H1 (cell line): ENCODE data around the gene RPRM. TPM values are rescaled to one million over a fixed set of nuclear protein-coding genes. Genes with fewer than 3 reads are reported as not detected.

Experiments
- CTCF ChIA-PET: fragments of 300-600 bp; sonication (Branson Sonifier 250); formaldehyde crosslinking; loops from one replicate; lab custom pipeline; 2021; ENCODE audit not compliant: partially characterized antibody; lab: Charles Lee
- POLR2A ChIA-PET: fragments of 300-600 bp; sonication (Branson Sonifier 250); formaldehyde crosslinking; loops from one replicate; lab custom pipeline; 2021; ENCODE audit warnings: inconsistent platforms; ENCODE audit not compliant: partially characterized antibody; lab: Charles Lee
- DNase-seq, 2 experiments: peaks; one replicate each; pipeline versions ENCODE4 v3.0.0 to v3.0.0-alpha.2; 2010 to 2022; ENCODE audit warnings: low spot score in 2 of 2, low read depth in 1 of 2, mixed read lengths in 1 of 2
- FAIRE-seq: peaks from 2 replicates; lab custom pipeline; 2011; peaks lifted over from hg19 to GRCh38; lab: Jason Lieb, UNC
- H2AFZ ChIP-seq: 2 replicates; pipeline ENCODE4 v1.8.1; 2012; ENCODE audit warnings: low read length, inconsistent platforms
- H2AK5ac ChIP-seq: 2 replicates; pipeline ENCODE4 v1.6.1; 2013; ENCODE audit warnings: low read depth, low read length
- H2BK120ac ChIP-seq: replicated peaks from 2 replicates; pipeline ENCODE3; 2013; ENCODE audit warnings: low read depth, low read length, inconsistent platforms
- H2BK12ac ChIP-seq: 2 replicates; pipeline ENCODE4 v1.6.1; 2013; ENCODE audit warnings: low read depth, low read length
- H2BK15ac ChIP-seq: 2 replicates; pipeline ENCODE4 v1.6.1; 2013; ENCODE audit warnings: low read length
- H2BK20ac ChIP-seq: 2 replicates; pipeline ENCODE4 v1.6.1; 2013; ENCODE audit warnings: low read length
- H2BK5ac ChIP-seq: 2 replicates; pipeline ENCODE4 v1.6.1; 2013; ENCODE audit warnings: low read depth, low read length
- H3K14ac ChIP-seq: 2 replicates; pipeline ENCODE4 v1.6.1; 2013; ENCODE audit warnings: inconsistent platforms; ENCODE audit not compliant: insufficient read length
- H3K18ac ChIP-seq: 2 replicates; pipeline ENCODE4 v1.6.1; 2013; ENCODE audit warnings: low read length; ENCODE audit errors: extremely low read depth
- H3K23ac ChIP-seq: 2 replicates; pipeline ENCODE4 v1.6.1; 2013; ENCODE audit warnings: inconsistent platforms; ENCODE audit not compliant: insufficient read length
- H3K23me2 ChIP-seq: 2 replicates; pipeline ENCODE4 v1.6.1; 2013; ENCODE audit warnings: low read depth, low read length
- H3K27ac ChIP-seq: 2 replicates; pipeline ENCODE4 v1.6.1; 2011; ENCODE audit warnings: low read depth, low read length, inconsistent platforms
- H3K27me3 ChIP-seq, 4 experiments: replicated peaks in 1 of 4; 1 replicate in 1 of 4; 2 replicates in 3 of 4; pipeline versions ENCODE4 v1.6.1 to v1.8.1; 2011 to 2013; ENCODE audit warnings: low read length in 3 of 4, mild to moderate bottlenecking in 3 of 4, inconsistent platforms in 2 of 4, mixed read lengths in 2 of 4, moderate library complexity in 1 of 4; ENCODE audit not compliant: control insufficient read depth in 3 of 4, insufficient read depth in 3 of 4; ENCODE audit errors: extremely low read depth in 1 of 4
- H3K36me3 ChIP-seq, 4 experiments: 2 replicates each; pipeline versions ENCODE4 v1.6.1 to v1.8.1; 2011 to 2013; ENCODE audit warnings: mild to moderate bottlenecking in 4 of 4, low read length in 3 of 4, moderate library complexity in 2 of 4, control low read depth in 1 of 4, inconsistent platforms in 1 of 4; ENCODE audit not compliant: insufficient read depth in 4 of 4, control insufficient read depth in 2 of 4
- H3K4ac ChIP-seq: replicated peaks from 2 replicates; pipeline ENCODE3; 2013; ENCODE audit warnings: low read length, low read depth, mixed read lengths, inconsistent platforms; ENCODE audit not compliant: insufficient read length
- H3K4me1 ChIP-seq, 4 experiments: replicated peaks in 1 of 4; 1 replicate in 1 of 4; 2 replicates in 3 of 4; pipeline versions ENCODE4 v1.6.1 to v1.8.1; 2011 to 2013; ENCODE audit warnings: low read length in 3 of 4, inconsistent platforms in 2 of 4, mixed read lengths in 1 of 4; ENCODE audit not compliant: insufficient read depth in 4 of 4, control insufficient read depth in 3 of 4
- H3K4me2 ChIP-seq, 2 experiments: 2 replicates each; pipeline versions ENCODE4 v1.6.1 to v1.8.1; 2011 to 2013; ENCODE audit warnings: low read depth in 2 of 2, low read length in 2 of 2, control low read depth in 1 of 2, inconsistent platforms in 1 of 2, mild to moderate bottlenecking in 1 of 2; ENCODE audit not compliant: insufficient read depth in 1 of 2
- H3K4me3 ChIP-seq, 4 experiments: fragments of 200-600, 300-600 bp in 1 of 4; sonication (generic), shearing (Covaris generic), sonication (Bioruptor Twin) in 1 of 4; 2 replicates each; pipeline versions ENCODE4 v1.5.1 to v1.8.1; 2011 to 2016; ENCODE audit warnings: low read length in 4 of 4, low read depth in 3 of 4, control low read depth in 2 of 4, inconsistent platforms in 2 of 4, mild to moderate bottlenecking in 2 of 4, mixed read lengths in 1 of 4, moderate library complexity in 1 of 4; ENCODE audit not compliant: insufficient read depth in 2 of 4; ENCODE audit errors: extremely low read depth in 1 of 4
- H3K56ac ChIP-seq: replicated peaks from 2 replicates; pipeline ENCODE3; 2013; ENCODE audit warnings: low read depth, mild to moderate bottlenecking, mixed read lengths, low read length, inconsistent platforms; ENCODE audit not compliant: insufficient read length
- H3K79me1 ChIP-seq: 2 replicates; pipeline ENCODE4 v1.6.1; 2013; ENCODE audit warnings: low read depth, low read length, control low read depth
- H3K79me2 ChIP-seq, 2 experiments: 2 replicates each; pipeline versions ENCODE4 v1.6.1 to v1.8.1; 2012 to 2013; ENCODE audit warnings: low read length in 2 of 2, mild to moderate bottlenecking in 2 of 2, inconsistent platforms in 1 of 2; ENCODE audit not compliant: insufficient read depth in 2 of 2, control insufficient read depth in 1 of 2
- H3K9ac ChIP-seq, 4 experiments: replicated peaks in 1 of 4; 1 replicate in 1 of 4; 2 replicates in 3 of 4; pipeline versions ENCODE4 v1.6.1 to v1.8.1; 2011 to 2013; ENCODE audit warnings: low read depth in 3 of 4, low read length in 3 of 4, control low read depth in 2 of 4, mild to moderate bottlenecking in 2 of 4, moderate library complexity in 2 of 4, inconsistent platforms in 1 of 4; ENCODE audit errors: extremely low read depth in 1 of 4
- H3K9me3 ChIP-seq, 2 experiments: 2 replicates each; pipeline versions ENCODE4 v1.6.1 to v1.8.1; 2012 to 2013; ENCODE audit warnings: mild to moderate bottlenecking in 2 of 2, moderate library complexity in 2 of 2, control low read depth in 1 of 2, inconsistent platforms in 1 of 2, low read depth in 1 of 2, low read length in 1 of 2, mixed read lengths in 1 of 2; ENCODE audit not compliant: insufficient read depth in 2 of 2
- H4K20me1 ChIP-seq, 2 experiments: replicated peaks in 1 of 2; 2 replicates each; pipeline versions ENCODE3 to v1.8.1; 2011 to 2013; ENCODE audit warnings: inconsistent platforms in 2 of 2, low read length in 2 of 2, mild to moderate bottlenecking in 1 of 2; ENCODE audit not compliant: insufficient read depth in 2 of 2, control insufficient read depth in 1 of 2
- H4K5ac ChIP-seq: 2 replicates; pipeline ENCODE4 v1.6.1; 2013; ENCODE audit warnings: low read length, low read depth, mixed read lengths, inconsistent platforms; ENCODE audit not compliant: insufficient read length
- H4K8ac ChIP-seq: 2 replicates; pipeline ENCODE4 v1.8.0; 2013; ENCODE audit warnings: mild to moderate bottlenecking, moderate library complexity, low read length, inconsistent platforms; ENCODE audit not compliant: insufficient read depth; ENCODE audit errors: extremely low read depth
- H4K91ac ChIP-seq: replicated peaks from 2 replicates; pipeline ENCODE3; 2013; ENCODE audit warnings: low read length, mixed read lengths, inconsistent platforms; ENCODE audit not compliant: insufficient read length
- BACH1 ChIP-seq: IDR thresholded peaks from 2 replicates; pipeline ENCODE4 v1.6.1; 2012; ENCODE audit warnings: low read length, improper control_type of control experiment
- EGR1 ChIP-seq: IDR thresholded peaks from 2 replicates; pipeline ENCODE4 v1.6.1; 2011; ENCODE audit warnings: low read depth, low read length, borderline replicate concordance
- EZH2 ChIP-seq: fragments of 200-600 bp; sonication (generic); IDR thresholded peaks from 2 replicates; pipeline ENCODE4 v1.7.1; 2012; ENCODE audit warnings: low read depth, mild to moderate bottlenecking, moderate library complexity, low read length, inconsistent platforms; ENCODE audit not compliant: severe bottlenecking
- KDM4A ChIP-seq: IDR thresholded peaks from one replicate; pipeline ENCODE4 v1.7.1; 2012; ENCODE audit warnings: low read depth, mild to moderate bottlenecking, moderate library complexity, low read length, inconsistent platforms; ENCODE audit not compliant: severe bottlenecking
- POLR2A ChIP-seq, 2 experiments: IDR thresholded peaks; 1 replicate in 1 of 2; 2 replicates in 1 of 2; pipeline ENCODE4 v1.6.1; 2011; ENCODE audit warnings: low read depth in 2 of 2, low read length in 2 of 2, mild to moderate bottlenecking in 2 of 2; ENCODE audit errors: control extremely low read depth in 1 of 2
- POLR2AphosphoS5 ChIP-seq: IDR thresholded peaks from 2 replicates; pipeline ENCODE4 v1.6.1; 2011; ENCODE audit warnings: low read depth, low read length
- RFX5 ChIP-seq: IDR thresholded peaks from 2 replicates; pipeline ENCODE4 v1.6.1; 2011; ENCODE audit warnings: low read depth, low read length, improper control_type of control experiment, borderline replicate concordance
- SP1 ChIP-seq: IDR thresholded peaks from 2 replicates; pipeline ENCODE4 v1.6.1; 2011; ENCODE audit warnings: low read depth, low read length
- TEAD4 ChIP-seq: IDR thresholded peaks from 2 replicates; pipeline ENCODE4 v1.6.1; 2012; ENCODE audit warnings: low read depth, low read length, inconsistent platforms, mixed read lengths
- WGBS, 2 experiments: shearing (Covaris generic) in 1 of 2; methylation state at CpG; one replicate each; pipeline versions ENCODE4 v1.1.6 to v1.1.7; 2013 to 2015; ENCODE audit warnings: low lambda C conversion rate in 2 of 2, mixed read lengths in 2 of 2, inconsistent platforms in 1 of 2, low coverage in 1 of 2, missing lambda C conversion rate in 1 of 2; ENCODE audit not compliant: insufficient replicate concordance in 2 of 2, insufficient coverage in 1 of 2, insufficient read length in 1 of 2; ENCODE audit errors: extremely low coverage in 1 of 2, missing lambda C conversion rate in 1 of 2; 5-methylcytosine and 5-hydroxymethylcytosine counted together
- long read RNA-seq, 2 experiments: library from RNA in 1 of 2; library from capped mRNA in 1 of 2; stranded (forward); transcript quantifications; one replicate each; pipeline ENCODE4 v2.0.0, GENCODE V29; 2021; ENCODE audit warnings: inconsistent platforms in 1 of 2
- polyA minus RNA-seq, 3 experiments: library from RNA; depleted of rRNA, polyadenylated mRNA; stranded (reverse); fragments of >200 nt; gene quantifications; 1 replicate in 2 of 3; 2 replicates in 1 of 3; pipeline ENCODE4 v1.2.3, GENCODE V29; 2011
- polyA plus RNA-seq, 7 experiments: library from polyadenylated mRNA; depleted of rRNA in 3 of 7; stranded (reverse) in 5 of 7; unstranded in 2 of 7; fragments of >200 nt in 5 of 7; fragments of 200-250 nt in 2 of 7; gene quantifications; 1 replicate in 5 of 7; 2 replicates in 1 of 7; 4 replicates in 1 of 7; pipeline versions ENCODE4 v1.2.1 to v1.2.3, GENCODE V29; 2011 to 2013; ENCODE audit warnings: missing spikeins in 2 of 7, mixed read lengths in 2 of 7
- total RNA-seq: library from RNA; stranded (reverse); fragmentation: NEBNext Ultra II Directional; extraction: Animal tissue kit (Norgen Biotek cat#: 25700); gene quantifications from 2 replicates; pipeline ENCODE4 v1.2.1, GENCODE V29; 2021

RPRM gene
- total RNA-seq (16.2 and 16.3 TPM in 2 replicates), polyA plus RNA-seq (2011; rRNA removed) (11.0 and 14.8 TPM in 2 replicates), polyA minus RNA-seq (2011; rRNA and poly(A)+ RNA removed) (2.3 and 3.0 TPM in 2 replicates)
- 12.8 TPM for polyA plus RNA-seq (2011; cell fraction: cytosol; rRNA removed)
- 8.6 TPM for polyA plus RNA-seq (2011; cell fraction: nucleus; rRNA removed)
- 14.1 to 19.4 TPM (median 16.1 TPM) in 4 replicates for polyA plus RNA-seq (2012, experiment 1 of 2)
- polyA plus RNA-seq (2012, experiment 2 of 2): 20.7 TPM
- 13.2 TPM for polyA plus RNA-seq (2013, experiment 1 of 2)
- polyA plus RNA-seq (2013, experiment 2 of 2): 14.2 TPM
- polyA minus RNA-seq (2011; cell fraction: cytosol; rRNA and poly(A)+ RNA removed): 4.8 TPM
- polyA minus RNA-seq (2011; cell fraction: nucleus; rRNA and poly(A)+ RNA removed): 4.1 TPM
- long read RNA-seq, experiment 1, transcript RPRM-201 (1 exons, 1,471 nt): major isoform, 15 of 15 reads
- long read RNA-seq, experiment 1, partial matches to known transcripts: 0 of 15 reads
- long read RNA-seq, experiment 1, other reads (novel, unspliced or antisense): 0 of 15 reads
- long read RNA-seq, experiment 2: 0 reads

DNA sequence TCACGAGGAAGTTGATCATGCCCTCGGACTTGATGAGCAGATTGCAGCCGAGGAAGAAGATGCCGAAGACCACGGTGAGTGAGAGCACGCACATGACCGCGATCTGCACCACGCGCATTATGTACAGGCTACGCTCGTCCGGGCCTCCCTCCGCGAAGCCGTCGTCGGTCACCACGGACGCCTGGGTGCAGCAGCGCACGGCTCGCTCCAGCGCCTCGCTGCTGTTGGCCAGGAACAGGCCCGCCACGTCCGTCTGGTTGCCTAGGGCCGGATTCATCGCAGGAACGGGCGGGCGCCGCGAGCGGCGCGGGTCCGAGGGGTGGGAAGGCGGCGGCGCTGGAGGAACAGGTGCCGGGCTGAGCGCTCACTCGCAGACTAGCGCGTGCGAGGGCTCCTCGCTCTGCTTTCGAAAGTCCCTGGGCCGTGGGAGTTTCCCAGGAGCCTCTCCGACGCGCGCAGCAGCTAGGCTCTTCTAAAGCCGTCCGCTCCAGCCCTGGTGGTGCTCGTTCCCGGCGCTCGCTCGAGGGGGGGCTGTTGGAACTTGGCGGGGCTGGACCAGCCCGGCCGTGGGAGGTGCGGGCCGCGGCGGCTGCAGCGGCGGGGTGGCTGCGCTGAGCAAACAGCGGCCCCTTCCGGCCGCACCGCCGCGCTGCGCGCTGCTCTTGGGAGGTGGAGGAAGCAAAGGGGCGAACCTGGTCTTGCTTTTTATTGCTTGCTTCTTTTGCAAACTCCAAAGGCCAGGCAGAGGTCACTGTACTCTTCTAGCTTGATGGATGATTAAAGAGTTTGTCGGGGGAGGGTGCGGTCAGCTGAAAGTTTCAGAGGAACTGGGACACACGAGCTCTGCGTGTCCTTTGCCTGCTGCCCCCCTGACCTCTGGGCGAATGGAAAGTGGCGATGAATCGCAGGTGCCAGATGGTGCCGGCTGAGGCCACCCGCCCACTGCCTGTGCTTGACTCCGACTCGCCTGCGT, at the start of gene RPRM:
TSS of gene RPRM (minus strand) at position 474 of the 973 bp plus-strand sequence. CDS start at position 277, 197 bp downstream.
- peaks cover 7 to 13% (median 11%) of the 10 kb centered on the region in 4 experiments for H3K4me1 ChIP-seq
- 4% methylated on average over 58 of the region's 93 CpGs; no CpG with 5 or more reads in 1 of the 2 experiments for WGBS, 2 experiments
- TF ChIP-seq EZH2 (peak; percentile 47), KDM4A (peak; percentile 85), BACH1 (no peak), POLR2AphosphoS5 (no peak), RFX5 (no peak), TEAD4 (no peak), EGR1 (no peak), POLR2A (IDR thresholded peaks at IDR 0.05; ENCODE audit: control extremely low read depth in 1 of 2, low read depth in 2 of 2, low read length in 2 of 2) (no peak), SP1 (0 out of 2 replicates have a peak, but pooled peaks have one; percentile 19)

More for the DNA sequence above, at the start of gene RPRM:
- Histone ChIP-seq H2AK5ac (0 out of 2 replicates have a peak within 1 kb of the TSS, but pooled peaks have one; percentile 1), H3K79me1 (no peaks in the 10 kb centered on the region), H4K5ac (peak within 1 kb of the TSS; percentile 83), H2BK15ac (peak within 1 kb of the TSS; percentile 34), H2BK12ac (peak within 1 kb of the TSS; percentile 95), H3K79me2 (no peaks in the 10 kb centered on the region; a peak in 1 of 4 replicates), H3K4me2 (peak within 1 kb of the TSS; percentile 93 to 100), H3K23me2 (peaks cover 22% of the 10 kb centered on the region), H4K20me1 (peaks cover 0 to 2% of the 10 kb centered on the region in 2 experiments), H3K9me3 (no peaks in the 10 kb centered on the region), H3K9ac (peak within 1 kb of the TSS; percentile 20 to 60 (median 56)), H3K18ac (peak within 1 kb of the TSS; percentile 94), H3K27me3 (peaks cover 0 to 10% (median 6%) of the 10 kb centered on the region in 4 experiments; a peak in 4 of 7 replicates), H3K27ac (no peak within 1 kb of the TSS), H3K14ac (no peak within 1 kb of the TSS), H4K8ac (peak within 1 kb of the TSS; percentile 89), H2BK5ac (peak within 1 kb of the TSS; percentile 86), H2AFZ (peak within 1 kb of the TSS; percentile 86), H3K4me3 (peak within 1 kb of the TSS; percentile 68 to 72 (median 70)), H3K36me3 (no peaks in the 10 kb centered on the region), H2BK20ac (peak within 1 kb of the TSS; percentile 72), H3K23ac (no peak within 1 kb of the TSS), H4K91ac (peak within 1 kb of the TSS; percentile 90), H2BK120ac (no peak within 1 kb of the TSS), H3K56ac (peak within 1 kb of the TSS; percentile 27), H3K4ac (no peak within 1 kb of the TSS)
- DNase-seq (peak; percentile 68 to 92), FAIRE-seq (no peak)
- CTCF ChIA-PET: interaction anchor here (0.6 to 5.9 kb wide), 42 partner anchors 9 to 693 kb away, joined by 3 to 66 read pairs (median 4); no protein-coding TSS in a partner anchor
- POLR2A ChIA-PET: interaction anchor here (1.6 to 2.0 kb wide), 2 partner anchors 9 to 17 kb away, joined by 4 to 6 read pairs; no protein-coding TSS in a partner anchor
